Measurements from ENCODE around the gene RBBP4. TPM values are rescaled to one million over a fixed set of nuclear protein-coding genes. Genes with fewer than 3 reads are reported as not detected.

Gene RBBP4
- total and polyA plus RNA-seq, 2 of the 13 experiments (the other 11 are each of a cell fraction or from before 2014, with no cell fraction given), result 64.4 to 166 TPM

GRCh38 chr1:32716312-32717148, 65.5 kb downstream of the RBBP4 start (continued):
- TF ChIP-seq ZNF646 (CRISPR knock-in tag; IDR thresholded peaks at IDR 0.05) (peak; percentile 87; the same call in 1 of the 2 replicates), EZH2 (conservative IDR thresholded peaks at IDR 0.05; ENCODE audit: low read depth, low read length) (no peak), ZNF441 (CRISPR knock-in tag; IDR thresholded peaks at IDR 0.05; ENCODE audit: borderline replicate concordance) (no peak), ERF (CRISPR knock-in tag; IDR thresholded peaks at IDR 0.05) (peak; percentile 67; the same call in 1 of the 2 replicates), ZNF598 (CRISPR knock-in tag; IDR thresholded peaks at IDR 0.05; ENCODE audit: borderline replicate concordance) (peak; percentile 77; the same call in 1 of the 2 replicates), NONO (IDR thresholded peaks at IDR 0.05) (no peak), NONO (CRISPR knock-in tag; conservative IDR thresholded peaks at IDR 0.05) (0 out of 2 replicates have a peak, but pooled peaks have one; percentile 59), NFATC3 (CRISPR knock-in tag; IDR thresholded peaks at IDR 0.05) (peak; percentile 62; the same call in 1 of the 2 replicates), GABPB1 (CRISPR knock-in tag; IDR thresholded peaks at IDR 0.05) (peak; percentile 57), ARID4A (CRISPR knock-in tag; IDR thresholded peaks at IDR 0.05; ENCODE audit: borderline replicate concordance) (peak; percentile 57; the same call in 1 of the 2 replicates), ELF4 (CRISPR knock-in tag; IDR thresholded peaks at IDR 0.05; ENCODE audit: borderline replicate concordance) (no peak), ZFP36L1 (CRISPR knock-in tag; IDR thresholded peaks at IDR 0.05) (0 out of 2 replicates have a peak, but pooled peaks have one; percentile 29), ZNF660 (CRISPR knock-in tag; IDR thresholded peaks at IDR 0.05; ENCODE audit: borderline replicate concordance, low read depth) (no peak)
- TF ChIP-seq, protein P1, sequence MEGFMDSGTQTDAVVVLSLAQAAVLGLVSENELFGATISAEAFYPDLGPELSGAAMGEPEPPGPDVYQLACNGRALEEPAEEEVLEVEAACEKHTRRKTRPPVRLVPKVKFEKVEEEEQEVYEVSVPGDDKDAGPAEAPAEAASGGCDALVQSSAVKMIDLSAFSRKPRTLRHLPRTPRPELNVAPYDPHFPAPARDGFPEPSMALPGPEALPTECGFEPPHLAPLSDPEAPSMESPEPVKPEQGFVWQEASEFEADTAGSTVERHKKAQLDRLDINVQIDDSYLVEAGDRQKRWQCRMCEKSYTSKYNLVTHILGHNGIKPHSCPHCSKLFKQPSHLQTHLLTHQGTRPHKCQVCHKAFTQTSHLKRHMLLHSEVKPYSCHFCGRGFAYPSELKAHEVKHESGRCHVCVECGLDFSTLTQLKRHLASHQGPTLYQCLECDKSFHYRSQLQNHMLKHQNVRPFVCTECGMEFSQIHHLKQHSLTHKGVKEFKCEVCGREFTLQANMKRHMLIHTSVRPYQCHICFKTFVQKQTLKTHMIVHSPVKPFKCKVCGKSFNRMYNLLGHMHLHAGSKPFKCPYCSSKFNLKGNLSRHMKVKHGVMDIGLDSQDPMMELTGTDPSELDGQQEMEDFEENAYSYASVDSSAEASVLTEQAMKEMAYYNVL (CRISPR knock-in tag; IDR thresholded peaks at IDR 0.05; ENCODE audit: borderline replicate concordance), result no peak
